Measurements from ENCODE around the gene ZRANB3. TPM values are rescaled to one million over a fixed set of nuclear protein-coding genes. Genes with fewer than 3 reads are reported as not detected.

ZRANB3 gene
- total and polyA plus RNA-seq, 8 donors = 3.5 to 11.2 (median 9.5) TPM

- H3K9me3 ChIP-seq = no peaks in the 10 kb centered on the region
- ATAC-seq = no peak
- intact Hi-C loops (cut with DNase I) = no loop called here
- peaks cover 0 to 5% of the 10 kb centered on the region in 2 donors for H3K4me1 ChIP-seq
- H3K27ac ChIP-seq = no peak overlapping the region
- no peaks in the 10 kb centered on the region for H3K36me3 ChIP-seq
- no peak overlapping the region for H3K4me3 ChIP-seq
- no peaks in the 10 kb centered on the region for H3K27me3 ChIP-seq
- no peak for TF ChIP-seq CTCF (IDR thresholded peaks at IDR 0.05)
- DNase-seq = no peak
These were observed 318.3 kb downstream of the ZRANB3 start for GRCh38 chr2:135212757-135213156.

GRCh38 chr2:135208016-135208415 is 323.0 kb downstream of the ZRANB3 start:
- ATAC-seq = no peak
- intact Hi-C loops (cut with DNase I) = no loop called here
- TF ChIP-seq CTCF (IDR thresholded peaks at IDR 0.05) = no peak
- H3K4me3 ChIP-seq = no peak overlapping the region
- no peaks in the 10 kb centered on the region for H3K9me3 ChIP-seq
- no peaks in the 10 kb centered on the region for H3K36me3 ChIP-seq
- no peaks in the 10 kb centered on the region for H3K27me3 ChIP-seq
- peaks cover 0 to 3% of the 10 kb centered on the region in 2 donors for H3K4me1 ChIP-seq
- no peak overlapping the region for H3K27ac ChIP-seq
- DNase-seq = no peak

DNA sequence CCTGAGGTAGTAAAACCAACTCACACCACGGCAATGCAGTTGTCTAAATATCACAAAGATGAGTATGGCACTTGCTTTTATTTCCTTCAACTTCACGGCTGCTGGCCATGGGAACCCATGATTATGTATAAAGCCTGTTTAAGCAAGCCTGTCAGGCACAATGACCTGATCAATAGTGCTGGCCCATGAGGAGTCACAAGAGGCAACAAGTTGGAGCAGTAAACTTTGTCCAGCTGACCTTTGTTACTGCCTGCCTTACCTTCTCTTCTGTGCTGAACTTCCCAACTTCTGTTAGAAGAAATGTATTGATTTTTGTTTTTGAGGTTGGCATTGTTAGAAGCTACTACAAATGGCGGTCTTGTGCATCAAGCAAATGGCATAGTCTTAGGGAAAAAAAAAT is 327.1 kb downstream of the ZRANB3 start:
- no peak overlapping the region for H3K27ac ChIP-seq
- intact Hi-C loops (cut with DNase I) = no loop called here
- TF ChIP-seq CTCF (IDR thresholded peaks at IDR 0.05) = no peak
- no peak for DNase-seq
- no peak for ATAC-seq
- no peaks in the 10 kb centered on the region for H3K36me3 ChIP-seq
- H3K9me3 ChIP-seq = no peaks in the 10 kb centered on the region
- H3K4me3 ChIP-seq = no peak overlapping the region
- no peaks in the 10 kb centered on the region for H3K27me3 ChIP-seq
- no peaks in the 10 kb centered on the region for H3K4me1 ChIP-seq

DNA sequence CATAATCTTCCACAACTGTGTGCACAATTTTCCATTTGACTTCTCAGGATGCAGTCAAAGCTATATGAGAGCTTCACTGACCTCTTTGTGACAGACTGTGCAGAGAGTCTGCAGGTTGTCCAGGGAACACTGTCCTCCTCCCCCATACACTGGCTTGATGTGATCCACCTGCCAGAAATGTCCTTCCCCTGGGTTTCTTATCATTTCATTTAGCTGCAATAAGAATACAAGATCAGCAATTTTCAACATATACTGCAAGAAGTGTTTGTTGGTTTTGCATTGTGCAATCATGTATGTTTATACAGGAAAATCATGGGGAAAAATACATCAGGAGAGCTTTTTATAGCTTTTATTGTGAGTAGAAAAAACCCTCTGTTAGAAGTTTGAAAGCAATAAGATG is 328.3 kb downstream of the ZRANB3 start:
- Histone ChIP-seq H3K9me3 (no peaks in the 10 kb centered on the region), H3K4me3 (no peak overlapping the region), H3K27me3 (no peaks in the 10 kb centered on the region), H3K27ac (no peak overlapping the region), H3K36me3 (no peaks in the 10 kb centered on the region), H3K4me1 (no peaks in the 10 kb centered on the region)
- DNase-seq (peak in 1 of 4 donors; percentile 26), ATAC-seq (no peak)
- TF ChIP-seq CTCF (IDR thresholded peaks at IDR 0.05) = no peak
- intact Hi-C loops (cut with DNase I) = no loop called here

DNA sequence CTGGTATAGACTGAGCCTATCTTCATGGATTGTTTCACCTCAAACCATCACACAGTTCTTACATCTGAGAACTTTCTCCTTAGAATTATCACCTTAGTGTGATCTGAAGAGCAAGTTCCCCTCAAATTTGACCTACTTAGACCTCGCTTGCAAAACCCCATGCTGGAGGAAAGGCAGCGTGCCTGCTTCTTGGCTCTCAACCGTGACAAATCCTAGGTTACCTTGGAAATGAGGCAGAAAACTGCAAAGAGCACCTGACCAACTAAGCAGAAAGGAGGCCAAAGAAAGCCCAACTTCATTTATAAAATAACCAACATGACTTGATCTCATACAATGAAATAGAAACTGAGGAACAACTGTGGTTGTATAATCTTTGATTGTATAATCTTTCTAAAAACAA is 332.5 kb downstream of the ZRANB3 start:
- Histone ChIP-seq H3K36me3 (no peaks in the 10 kb centered on the region), H3K9me3 (peaks cover 0 to 3% of the 10 kb centered on the region in 2 donors), H3K27ac (no peak overlapping the region), H3K4me1 (no peaks in the 10 kb centered on the region), H3K27me3 (no peaks in the 10 kb centered on the region), H3K4me3 (no peak overlapping the region)
- DNase-seq (no peak), ATAC-seq (no peak)
- TF ChIP-seq CTCF (IDR thresholded peaks at IDR 0.05) = no peak
- intact Hi-C loops (cut with DNase I) = no loop called here
